GM21423 (cell line): ENCODE measurements around the gene CD320.
"Not testable (repeated sequence)": the region's sequence is repeated elsewhere in the genome, so short reads cannot be mapped to it uniquely, and the experiment has no call there.

ENCODE experiments used
- ATAC-seq: cut with Tn5 transposase; IDR thresholded peaks from one replicate; pipeline ENCODE4 v1.9.1; 2021; ENCODE audit warnings: mild to moderate bottlenecking, moderate library complexity; ENCODE audit not compliant: unreplicated experiment

Gene CD320

GRCh38 chr19:8333767-8334457 is 25.8 kb upstream of the CD320 start:
- ATAC-seq: no peak

DNA sequence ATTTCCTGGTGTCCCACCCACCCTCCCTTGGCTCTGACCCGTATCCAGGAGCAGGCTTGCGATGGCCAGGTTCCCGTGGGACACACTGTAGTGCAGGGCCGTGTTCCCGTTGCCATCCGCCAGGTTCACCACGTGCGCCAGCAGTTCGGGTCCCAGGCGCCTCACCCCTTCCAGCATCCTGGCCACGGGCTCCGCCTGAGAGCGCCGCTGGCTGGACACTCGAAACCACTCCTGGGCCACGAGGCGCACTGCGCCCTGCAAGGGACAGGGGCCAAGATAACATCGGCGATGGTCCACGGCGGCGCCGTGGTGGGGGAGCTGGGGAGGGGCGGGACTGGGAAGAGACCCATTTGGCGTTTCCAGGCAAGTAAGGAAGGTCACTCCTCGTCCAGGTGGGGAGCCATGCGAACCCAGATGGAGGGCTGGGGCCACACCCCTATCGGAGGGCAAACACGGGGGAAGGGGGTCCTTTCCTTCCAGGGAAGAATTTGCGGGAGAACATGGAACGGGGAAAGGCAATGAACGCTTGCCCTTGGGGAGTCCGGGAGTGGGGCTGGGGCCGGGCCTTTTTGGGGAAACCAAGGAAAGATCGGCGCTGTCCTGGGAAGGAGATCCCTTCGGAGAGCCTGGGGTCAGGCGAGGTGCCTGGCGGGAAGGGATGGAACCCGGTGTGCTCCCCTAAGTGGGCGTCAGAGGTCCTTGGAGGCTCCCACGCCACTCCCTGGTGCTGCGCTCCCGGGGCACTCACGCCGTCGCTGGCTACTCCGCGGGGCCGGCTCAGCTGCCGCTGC is 25.0 kb upstream of the CD320 start:
- ATAC-seq: no peak

GRCh38 chr19:8331263-8331845 is 23.2 kb upstream of the CD320 start:
- ATAC-seq: no peak

DNA sequence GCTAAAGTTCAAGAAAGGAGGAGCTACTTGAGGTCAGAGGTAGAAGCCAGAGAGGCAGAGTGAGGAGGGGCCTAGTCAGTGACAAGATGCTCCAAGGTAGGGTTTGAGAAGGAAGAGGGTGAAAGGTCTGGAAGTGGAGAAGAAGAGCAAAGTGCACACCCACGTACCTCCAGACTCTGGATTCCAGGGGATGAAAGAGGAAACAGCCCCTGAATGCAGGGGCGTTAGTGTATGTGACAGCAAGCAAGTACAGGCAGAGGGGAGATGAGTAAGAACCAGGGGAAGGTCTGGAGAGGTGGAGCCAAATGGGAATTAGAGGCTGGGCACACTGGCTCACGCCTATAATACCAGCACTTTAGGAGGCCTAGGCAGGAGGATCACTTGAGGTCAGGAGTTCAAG is 21.8 kb upstream of the CD320 start:
- no peak for ATAC-seq

DNA sequence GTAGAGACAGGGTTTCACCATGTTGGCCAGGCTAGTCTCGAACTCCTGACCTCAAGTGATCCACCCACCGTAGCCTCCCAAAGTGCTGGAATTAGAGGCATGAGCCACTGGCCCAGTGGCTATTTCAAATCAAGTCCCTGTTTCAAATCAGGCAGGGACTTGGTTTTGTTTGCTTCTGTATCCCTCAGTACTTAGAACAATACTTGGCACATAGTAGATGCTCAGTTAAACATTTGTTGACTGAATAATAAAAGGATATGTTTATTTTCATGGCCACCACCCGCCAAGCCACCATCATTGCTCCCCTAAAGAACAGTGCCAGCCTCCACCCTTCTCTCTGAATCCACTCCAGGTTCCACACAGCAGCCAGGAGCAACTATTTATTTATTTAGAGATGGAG is 17.3 kb upstream of the CD320 start:
- ATAC-seq: no peak

DNA sequence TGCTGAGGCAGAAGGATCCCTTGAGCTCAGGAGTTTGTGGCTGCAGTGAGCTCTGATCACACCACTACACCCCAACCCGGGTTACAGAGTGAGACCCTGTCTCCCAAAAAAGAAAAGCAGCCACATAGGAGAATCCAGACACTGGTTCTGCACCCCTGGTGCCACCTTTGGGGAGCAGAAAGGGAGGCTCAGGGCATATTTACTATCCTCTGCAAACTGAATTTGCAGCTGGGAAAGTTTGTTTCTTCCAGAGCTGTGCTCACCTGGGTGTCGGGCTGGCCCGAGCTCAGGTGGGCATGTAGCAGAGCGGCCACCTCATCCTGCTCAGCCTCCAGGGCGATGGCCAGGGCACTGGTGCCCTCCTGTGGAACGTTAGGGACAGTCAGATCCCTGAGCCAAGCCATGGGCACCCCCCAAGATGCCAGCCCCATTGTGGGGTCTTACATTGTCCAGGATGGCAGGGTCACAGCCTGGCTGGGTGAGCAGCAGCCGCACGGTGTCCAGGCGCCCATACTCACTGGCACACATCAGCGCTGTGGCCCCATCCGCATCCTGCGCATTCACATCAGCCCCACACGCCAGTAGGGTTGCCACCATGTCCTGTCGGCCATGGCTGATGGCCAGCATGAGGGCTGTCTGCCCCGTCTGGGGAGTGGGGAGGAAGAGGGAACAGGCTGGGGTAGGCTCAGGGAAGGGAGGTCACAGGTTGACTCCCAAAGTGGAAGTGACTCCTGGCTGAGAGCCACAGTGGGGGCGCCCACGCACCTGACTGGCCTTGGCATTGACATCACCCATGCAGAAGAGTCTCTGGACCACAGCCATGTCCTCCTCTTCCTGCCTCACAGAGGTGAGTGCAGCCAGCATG is 16.3 kb upstream of the CD320 start:
- ATAC-seq: no peak

DNA sequence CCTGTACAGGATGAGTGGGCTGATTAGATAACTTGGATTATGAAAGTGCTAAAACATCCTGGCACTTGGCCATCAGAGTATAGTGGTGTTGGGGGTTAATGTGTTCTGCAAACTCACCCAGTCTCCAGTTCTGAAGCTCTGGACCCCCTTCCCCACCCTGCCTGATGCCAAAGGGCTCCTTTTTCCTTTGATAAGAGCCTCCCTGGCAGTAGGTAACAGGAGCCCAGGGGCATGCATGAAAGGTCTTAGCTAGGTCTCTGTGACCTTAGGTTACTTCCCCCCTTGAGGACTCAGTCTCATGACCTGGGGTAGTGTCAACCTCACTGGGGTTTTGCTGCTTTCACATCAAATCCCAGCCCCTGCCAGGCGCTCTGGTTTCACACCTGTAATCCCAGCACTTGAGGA is 15.6 kb upstream of the CD320 start:
- no peak for ATAC-seq

GRCh38 chr19:8322638-8322997 is 14.5 kb upstream of the CD320 start:
- no peak for ATAC-seq

GRCh38 chr19:8321986-8322637 is 14.0 kb upstream of the CD320 start:
- no peak for ATAC-seq

DNA sequence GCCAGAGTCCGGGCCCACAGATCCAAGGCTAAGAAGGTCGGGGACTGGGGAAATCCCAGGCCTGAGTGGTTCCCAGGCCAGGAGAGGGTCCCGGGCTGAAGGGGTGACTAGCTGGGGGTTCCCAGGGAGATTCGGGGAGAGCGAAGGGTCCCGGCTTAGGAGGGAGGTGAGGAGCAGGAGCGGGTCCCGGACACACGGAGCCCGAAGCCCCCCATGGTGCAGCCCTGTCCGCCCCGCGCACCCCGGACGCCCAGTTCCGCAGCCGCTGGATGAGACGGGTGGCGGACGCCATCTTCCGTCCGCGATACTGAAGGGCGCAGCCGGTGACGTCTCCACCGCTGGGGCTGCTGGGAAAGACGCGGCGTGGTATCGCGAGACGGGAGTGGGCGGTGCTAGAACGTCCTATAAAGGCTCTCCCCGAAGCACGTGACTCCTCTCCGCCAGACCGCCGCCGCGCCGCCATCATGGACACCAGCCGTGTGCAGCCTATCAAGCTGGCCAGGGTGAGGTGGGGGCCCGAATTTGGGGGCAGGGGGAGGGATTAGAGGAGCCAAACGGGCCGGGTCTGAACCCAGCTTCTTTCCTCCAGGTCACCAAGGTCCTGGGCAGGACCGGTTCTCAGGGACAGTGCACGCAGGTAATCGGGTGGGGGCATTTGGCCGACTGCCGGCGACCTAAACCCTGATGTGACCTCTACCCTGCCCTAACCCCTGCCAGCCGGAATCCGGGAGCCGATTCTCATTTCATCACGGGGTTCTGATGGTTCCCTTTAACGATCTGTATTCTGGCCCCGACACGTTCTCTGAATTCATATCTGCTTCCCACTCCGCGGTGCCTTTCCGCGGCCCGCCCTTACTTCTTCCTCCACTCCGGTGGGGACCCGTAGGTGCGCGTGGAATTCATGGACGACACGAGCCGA is 13.2 kb upstream of the CD320 start, which contains the start of the genes NDUFA7 and RPS28:
Gene NDUFA7 (minus strand): TSS at position 309 of the 919 bp plus-strand sequence. CDS start 17 bp downstream, at position 292.
Gene RPS28 (plus strand): TSS at position 430 of the 919 bp plus-strand sequence. CDS start 35 bp downstream, at position 465.
- ATAC-seq: peak; percentile 95

DNA sequence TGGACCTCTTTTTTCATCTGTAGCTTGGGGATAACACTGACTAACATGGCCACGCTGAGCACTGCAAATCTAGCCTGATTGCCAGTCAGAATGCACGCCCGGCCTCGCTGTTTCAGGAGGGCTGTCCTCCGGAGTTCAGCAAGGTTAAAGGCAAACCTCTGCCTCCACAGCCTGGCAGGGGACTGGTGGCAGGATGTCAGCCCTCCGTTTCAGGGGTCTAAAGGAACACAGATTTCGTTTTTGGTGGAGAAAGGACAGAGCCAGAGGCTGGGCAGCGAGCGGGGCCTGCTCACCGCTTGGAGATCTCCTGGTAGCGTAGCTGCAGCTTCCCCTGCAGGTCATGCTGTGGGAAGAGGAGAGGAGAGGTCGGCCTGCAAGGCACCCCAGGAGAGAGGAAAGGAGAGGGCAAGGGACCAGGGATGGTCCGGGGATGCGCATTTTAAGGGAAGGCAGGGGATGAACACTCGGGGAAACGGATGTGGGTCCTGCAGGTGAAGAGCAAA is 12.5 kb upstream of the CD320 start:
- peak; percentile 21 for ATAC-seq

DNA sequence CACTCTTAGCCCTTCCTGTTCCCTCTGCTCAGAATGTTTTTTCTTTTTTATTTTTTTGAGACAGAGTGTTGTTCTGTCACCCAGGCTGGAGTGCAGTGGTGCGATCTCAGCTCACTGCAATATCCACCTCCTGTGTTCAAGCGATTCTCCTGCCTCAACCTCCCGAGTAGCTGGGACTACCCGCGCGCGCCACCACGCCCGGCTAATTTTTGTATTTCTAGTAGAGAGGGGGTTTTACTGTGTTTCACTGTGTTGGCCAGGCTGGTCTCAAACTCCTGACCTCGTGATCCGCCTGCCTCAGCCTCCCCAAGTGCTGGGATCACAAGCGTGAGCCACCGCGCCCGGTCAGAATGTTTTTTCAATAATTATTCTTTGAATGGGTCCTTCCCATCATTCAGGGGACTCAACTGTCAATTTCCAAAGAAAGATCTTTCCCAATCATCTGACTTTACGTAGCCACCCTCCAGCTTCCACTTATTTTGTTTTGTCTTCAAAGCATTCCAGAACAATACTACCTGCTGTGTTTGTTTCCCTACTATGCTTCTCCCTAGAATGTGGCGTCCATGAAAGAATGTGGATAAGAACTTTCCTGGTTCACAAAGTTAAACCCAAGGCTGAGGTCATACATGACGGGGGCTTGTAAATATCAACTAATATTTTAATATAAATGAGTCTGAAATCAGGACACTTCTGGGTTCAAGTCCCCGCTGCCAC is 11.8 kb upstream of the CD320 start:
- ATAC-seq: no peak

- not testable (repeated sequence) for ATAC-seq
These were observed 10.7 kb upstream of the CD320 start for GRCh38 chr19:8318835-8319234.

GRCh38 chr19:8316351-8317125 is 8.4 kb upstream of the CD320 start:
- ATAC-seq: no peak

DNA sequence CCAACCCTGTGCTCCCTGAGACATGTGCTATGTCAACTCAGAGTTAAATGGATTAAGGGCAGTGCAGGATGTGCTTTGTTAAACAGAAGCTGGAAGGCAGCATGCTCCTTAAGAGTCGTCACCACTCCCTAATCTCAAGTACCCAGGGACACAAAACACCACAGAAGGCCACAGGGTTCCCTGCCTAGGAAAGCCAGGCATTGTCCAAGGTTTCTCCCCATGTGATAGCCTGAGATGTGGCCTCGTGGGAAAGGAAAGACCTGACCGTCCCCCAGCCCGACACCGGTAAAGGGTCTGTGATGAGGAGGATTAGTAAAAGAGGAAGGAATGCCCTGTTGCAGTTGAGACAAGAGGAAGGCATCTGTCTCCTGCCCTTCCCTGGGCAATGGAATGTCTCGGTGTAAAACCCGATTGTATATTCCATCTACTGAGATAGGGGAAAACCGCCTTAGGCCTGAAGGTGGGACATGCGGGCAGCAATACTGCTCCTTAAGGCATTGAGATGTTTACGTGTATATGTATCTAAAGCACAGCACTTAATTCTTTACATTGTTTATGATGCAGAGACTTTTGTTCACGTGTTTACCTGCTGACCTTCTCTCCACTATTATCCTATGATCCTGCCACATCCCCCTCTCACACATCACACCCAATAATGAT is 7.0 kb upstream of the CD320 start:
- ATAC-seq: not testable (repeated sequence)

DNA sequence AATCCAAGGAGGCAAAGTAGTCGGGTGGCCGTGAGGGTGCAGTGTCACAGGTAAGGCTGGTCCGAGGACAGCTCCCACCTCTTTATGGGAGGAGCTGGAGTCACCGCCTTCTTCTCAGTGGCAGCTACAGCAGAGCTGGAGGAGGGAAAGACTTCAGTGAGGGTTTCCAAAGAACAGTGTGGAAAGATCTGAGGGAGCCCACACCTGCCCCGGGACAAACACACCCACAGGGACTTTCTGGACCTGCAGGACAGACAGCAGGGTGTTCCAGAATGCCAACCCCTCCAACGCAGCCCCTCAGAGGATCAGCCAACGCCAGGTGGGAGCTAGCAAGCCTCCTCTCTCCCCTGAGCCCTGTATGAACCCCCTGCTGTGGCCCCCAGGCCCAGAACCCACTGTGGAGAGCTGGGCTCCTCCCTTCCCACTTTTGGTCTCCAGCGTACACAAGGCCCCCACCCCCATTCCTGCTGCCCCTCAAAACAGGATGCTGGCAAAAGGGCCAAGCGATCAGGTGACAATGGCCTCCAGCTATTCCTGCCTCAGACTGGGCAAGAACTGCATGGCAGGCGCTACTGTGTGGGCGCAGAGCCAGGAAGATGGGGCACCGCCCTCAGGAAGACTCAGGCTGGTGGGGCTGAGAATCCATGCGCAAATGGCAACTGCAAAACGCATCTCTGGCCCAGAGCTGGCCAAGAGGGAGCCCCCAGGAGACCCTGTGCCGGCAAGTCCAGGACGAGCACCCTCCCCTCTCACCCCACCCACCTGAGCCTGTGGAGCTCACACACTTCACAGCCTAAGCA is 3.5 kb upstream of the CD320 start:
- no peak for ATAC-seq
